MM.1S (cell line): ENCODE results near the gene GJB2.

Experiments
- EZH2 ChIP-seq: fragments of 300-600 bp; sonication (generic); optimal IDR thresholded peaks from 2 replicates; pipeline ENCODE3; 2017; ENCODE audit warnings: low read depth, mild to moderate bottlenecking, antibody characterized with exemption, low read length, mixed read lengths
- EZH2phosphoT487 ChIP-seq: fragments of 300-600 bp; sonication (generic); IDR thresholded peaks from 2 replicates; pipeline ENCODE4 v1.6.1; 2018; ENCODE audit warnings: antibody characterized with exemption, low read length
- TF ChIP-seq, protein P1 (sequence below): fragments of 300-600 bp; sonication (generic); IDR thresholded peaks from 2 replicates; pipeline ENCODE4 v1.5.1; 2016; ENCODE audit warnings: antibody characterized with exemption, low read length, mixed read lengths

GRCh38 chr13:20157151-20157796 lies 35.5 kb downstream of the GJB2 start:
- TF ChIP-seq EZH2: no peak
- TF ChIP-seq, protein P1, sequence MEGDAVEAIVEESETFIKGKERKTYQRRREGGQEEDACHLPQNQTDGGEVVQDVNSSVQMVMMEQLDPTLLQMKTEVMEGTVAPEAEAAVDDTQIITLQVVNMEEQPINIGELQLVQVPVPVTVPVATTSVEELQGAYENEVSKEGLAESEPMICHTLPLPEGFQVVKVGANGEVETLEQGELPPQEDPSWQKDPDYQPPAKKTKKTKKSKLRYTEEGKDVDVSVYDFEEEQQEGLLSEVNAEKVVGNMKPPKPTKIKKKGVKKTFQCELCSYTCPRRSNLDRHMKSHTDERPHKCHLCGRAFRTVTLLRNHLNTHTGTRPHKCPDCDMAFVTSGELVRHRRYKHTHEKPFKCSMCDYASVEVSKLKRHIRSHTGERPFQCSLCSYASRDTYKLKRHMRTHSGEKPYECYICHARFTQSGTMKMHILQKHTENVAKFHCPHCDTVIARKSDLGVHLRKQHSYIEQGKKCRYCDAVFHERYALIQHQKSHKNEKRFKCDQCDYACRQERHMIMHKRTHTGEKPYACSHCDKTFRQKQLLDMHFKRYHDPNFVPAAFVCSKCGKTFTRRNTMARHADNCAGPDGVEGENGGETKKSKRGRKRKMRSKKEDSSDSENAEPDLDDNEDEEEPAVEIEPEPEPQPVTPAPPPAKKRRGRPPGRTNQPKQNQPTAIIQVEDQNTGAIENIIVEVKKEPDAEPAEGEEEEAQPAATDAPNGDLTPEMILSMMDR: no peak
- TF ChIP-seq EZH2phosphoT487: no peak
